Left ventricle myocardium superior (tissue), 1 donor: ENCODE measurements around the gene CTNNA3. TPM values are rescaled to one million over a fixed set of nuclear protein-coding genes. Genes with fewer than 3 reads are reported as not detected.
"Not testable (repeated sequence)": the region's sequence is repeated elsewhere in the genome, so short reads cannot be mapped to it uniquely, and the experiment has no call there.

ENCODE experiments used
- ATAC-seq: fragments of 200-7000 bp; cut with Tn5 transposase; one replicate; pipeline ENCODE4 v1.9.1; 2020; ENCODE audit warnings: mild to moderate bottlenecking, moderate library complexity
- DNase-seq: peaks from one replicate; pipeline ENCODE4 v3.0.0-alpha.2; 2020
- intact Hi-C: fragments of 100-400 bp; cut with micrococcal nuclease; formaldehyde crosslinking; loops from one replicate; pipeline ENCODE4 v1.11.0; 2022
- long read RNA-seq: library from polyadenylated mRNA; unstranded; transcript quantifications from one replicate; pipeline ENCODE4 v2.0.0, GENCODE V29; 2021
- total RNA-seq: library from RNA; stranded (reverse); fragmentation: NEBNext Ultra II Directional; extraction: Animal tissue kit (Norgen Biotek cat#: 25700); gene quantifications from one replicate; pipeline ENCODE4 v1.2.1, GENCODE V29; 2021
- donor health status: DM: no; HTN: yes; CAD: no; lungs with severe emphysema.

The CTNNA3 gene
- 130 TPM for total RNA-seq
- long read RNA-seq, partial matches to known transcripts, result 1 of 21 reads
- long read RNA-seq, other reads (novel, unspliced or antisense), result 20 of 21 reads

GRCh38 chr10:67696029-67696428, at the start of gene CTNNA3:
Gene CTNNA3 (minus strand): TSS chr10:67696195.
- ATAC-seq, result peak; percentile 96
- DNase-seq, result no peak
- intact Hi-C loops, result no loop called here

GRCh38 chr10:67735430-67735829, 39.4 kb upstream of the CTNNA3 start:
- intact Hi-C loops, result no loop called here
- DNase-seq, result no peak
- no peak for ATAC-seq

DNA sequence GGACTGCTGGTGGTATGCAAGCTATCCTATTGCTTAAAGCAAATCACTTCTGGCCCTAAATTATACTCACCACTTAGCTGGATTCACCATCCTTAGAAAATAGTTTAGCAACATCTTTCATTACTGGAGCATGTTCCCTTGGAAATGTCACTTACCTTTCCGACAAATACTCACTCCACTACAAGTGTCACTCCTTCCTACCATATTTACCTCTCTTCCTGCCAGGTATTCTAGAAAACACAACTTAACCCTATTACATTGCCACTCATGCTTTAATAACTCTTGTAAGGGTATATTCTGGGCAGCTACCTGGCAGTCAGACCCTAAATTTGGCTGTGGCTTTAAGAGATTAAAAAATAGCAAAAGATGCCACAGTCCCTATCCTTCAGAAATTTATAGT, 37.5 kb upstream of the CTNNA3 start:
- ATAC-seq, result no peak
- no peak for DNase-seq
- intact Hi-C loops, result no loop called here

DNA sequence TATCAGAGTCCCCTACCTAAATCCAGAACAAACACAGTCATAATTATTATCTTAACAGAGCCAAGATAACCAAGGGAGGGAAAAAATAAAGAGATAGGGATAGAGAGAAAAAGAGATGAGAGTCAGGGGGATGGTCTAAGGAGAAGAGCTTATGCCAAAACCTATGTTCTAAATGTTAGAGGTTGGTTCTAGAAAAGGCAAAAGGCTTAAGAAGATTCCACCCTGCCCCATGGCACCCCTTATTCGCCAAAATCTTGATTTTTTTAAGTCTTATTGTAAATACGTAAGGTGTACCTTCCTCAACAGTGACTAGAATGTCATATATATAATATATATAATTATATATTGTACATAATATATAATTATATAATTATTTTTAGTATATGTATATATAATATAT, 29.6 kb upstream of the CTNNA3 start:
- DNase-seq (no peak), ATAC-seq (no peak)
- intact Hi-C loops, result no loop called here

- ATAC-seq, result no peak
- intact Hi-C loops, result no loop called here
Observed at GRCh38 chr10:67723601-67724000, 27.6 kb upstream of the CTNNA3 start.

DNA sequence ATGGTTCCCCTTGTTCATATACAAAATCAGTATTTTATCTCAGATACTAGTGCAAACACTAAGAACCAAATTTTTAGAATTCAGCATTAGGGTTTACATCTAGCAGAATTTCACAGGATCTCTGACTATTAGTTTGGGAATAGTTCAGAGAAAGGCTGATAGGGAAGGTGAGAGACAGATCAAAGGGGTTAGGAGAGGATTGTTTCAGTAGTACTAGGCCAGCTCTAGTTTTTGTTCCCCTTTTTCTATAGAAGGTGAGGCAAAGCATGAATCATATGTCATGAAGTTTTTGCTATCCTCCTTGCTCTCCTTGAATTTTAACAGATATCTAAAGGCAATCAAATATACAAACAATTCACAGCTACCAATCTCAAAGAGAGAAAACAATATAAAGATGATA, 26.1 kb upstream of the CTNNA3 start:
- no peak for ATAC-seq
- intact Hi-C loops, result no loop called here
- DNase-seq, result no peak

More at GRCh38 chr10:67723601-67724000, 27.6 kb upstream of the CTNNA3 start:
- DNase-seq, result no peak

DNA sequence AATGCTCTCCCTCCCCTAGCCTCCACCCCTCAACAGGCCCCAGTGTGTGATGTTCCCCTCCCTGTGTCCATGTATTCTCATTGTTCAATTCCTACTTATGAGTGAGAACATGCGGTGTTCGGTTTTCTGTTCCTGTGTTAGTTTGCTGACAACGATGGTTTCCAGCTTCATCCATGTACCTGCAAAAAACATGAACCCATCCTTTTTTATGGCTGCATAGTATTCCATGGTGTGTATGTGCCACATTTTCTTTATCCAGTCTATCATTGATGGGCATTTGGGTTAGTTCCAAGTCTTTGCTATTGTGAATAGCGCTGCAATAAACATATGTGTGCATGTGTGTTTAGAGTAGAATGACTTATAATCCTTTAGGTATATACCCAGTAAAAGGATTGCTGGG, 20.5 kb upstream of the CTNNA3 start:
- ATAC-seq, DNase-seq, intact Hi-C loops: not testable (repeated sequence)

GRCh38 chr10:67705921-67706320, 9.9 kb upstream of the CTNNA3 start:
- ATAC-seq (no peak), DNase-seq (no peak)
- intact Hi-C loops, result no loop called here

GRCh38 chr10:67699613-67700270, 3.7 kb upstream of the CTNNA3 start:
- DNase-seq, ATAC-seq, intact Hi-C loops: not testable (repeated sequence)

GRCh38 chr10:67698164-67698563, 2.2 kb upstream of the CTNNA3 start:
- no peak for DNase-seq
- intact Hi-C loops, result no loop called here

DNA sequence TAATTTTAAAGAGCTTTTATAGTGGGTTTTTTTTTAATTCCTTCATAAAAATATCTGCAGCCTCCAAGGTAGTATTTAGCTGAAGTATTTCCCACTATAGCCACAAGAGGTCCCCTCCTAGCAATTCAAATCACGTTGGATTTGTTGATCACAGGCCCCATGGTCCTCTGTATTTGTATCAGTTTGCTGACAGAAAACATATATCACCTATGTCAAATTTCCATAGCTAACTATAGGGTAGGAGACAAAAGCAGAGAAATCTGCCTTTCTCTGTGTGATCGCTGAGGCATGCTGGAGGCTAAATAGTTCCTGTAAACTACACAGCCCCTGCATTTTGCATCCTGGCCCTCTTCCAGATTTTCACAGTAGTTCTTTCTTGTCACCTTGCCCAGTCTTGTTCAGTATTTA, 1.7 kb upstream of the CTNNA3 start:
- no peak for DNase-seq
- ATAC-seq, result peak; percentile 55
- intact Hi-C loops, result no loop called here

More at GRCh38 chr10:67698164-67698563, 2.2 kb upstream of the CTNNA3 start:
- ATAC-seq, result no peak

DNA sequence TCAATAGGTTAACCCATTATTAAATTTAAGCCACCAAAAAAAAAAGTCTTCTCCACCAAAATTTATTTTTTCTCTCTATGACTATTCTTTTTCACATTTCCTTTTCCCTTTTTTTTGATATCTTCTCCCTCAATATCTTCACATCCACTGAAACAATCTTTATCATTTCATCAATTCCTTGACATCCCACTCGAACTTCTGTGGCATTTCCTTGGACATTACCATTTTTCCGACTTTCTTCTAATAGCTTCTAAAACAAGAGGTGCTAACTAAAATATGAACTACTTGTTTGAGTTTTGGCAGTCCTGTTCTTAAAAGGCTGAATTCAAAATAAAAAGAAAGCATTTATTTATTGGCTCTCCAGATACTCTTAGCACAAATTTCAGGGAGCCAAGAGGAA, 684 bp upstream of the CTNNA3 start:
- intact Hi-C loops, result no loop called here
- ATAC-seq, result no peak

GRCh38 chr10:67695555-67695954, 440 bp downstream of the CTNNA3 start:
- intact Hi-C loops, result no loop called here
- peak; percentile 92 for ATAC-seq
- DNase-seq, result no peak

More for the DNA sequence above, 684 bp upstream of the CTNNA3 start:
- DNase-seq, result no peak

DNA sequence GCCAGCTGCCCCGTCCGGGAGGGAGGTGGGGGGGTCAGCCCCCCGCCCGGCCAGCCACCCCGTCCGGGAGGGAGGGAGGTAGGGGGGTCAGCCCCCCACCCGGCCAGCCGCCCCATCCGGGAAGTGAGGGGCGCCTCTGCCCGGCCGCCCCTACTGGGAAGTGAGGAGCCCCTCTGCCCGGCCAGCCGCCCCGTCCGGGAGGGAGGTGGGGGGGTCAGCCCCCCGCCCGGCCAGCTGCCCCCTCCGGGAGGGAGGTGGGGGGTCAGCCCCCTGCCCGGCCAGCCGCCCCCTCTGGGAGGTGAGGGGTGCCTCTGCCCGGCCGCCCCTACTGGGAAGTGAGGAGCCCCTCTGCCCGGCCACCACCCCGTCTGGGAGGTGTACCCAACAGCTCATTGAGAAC, 4.1 kb downstream of the CTNNA3 start:
- DNase-seq, ATAC-seq, intact Hi-C loops: not testable (repeated sequence)

GRCh38 chr10:67690540-67690939, 5.5 kb downstream of the CTNNA3 start:
- ATAC-seq, result peak; percentile 21
- intact Hi-C loops, DNase-seq: not testable (repeated sequence)

DNA sequence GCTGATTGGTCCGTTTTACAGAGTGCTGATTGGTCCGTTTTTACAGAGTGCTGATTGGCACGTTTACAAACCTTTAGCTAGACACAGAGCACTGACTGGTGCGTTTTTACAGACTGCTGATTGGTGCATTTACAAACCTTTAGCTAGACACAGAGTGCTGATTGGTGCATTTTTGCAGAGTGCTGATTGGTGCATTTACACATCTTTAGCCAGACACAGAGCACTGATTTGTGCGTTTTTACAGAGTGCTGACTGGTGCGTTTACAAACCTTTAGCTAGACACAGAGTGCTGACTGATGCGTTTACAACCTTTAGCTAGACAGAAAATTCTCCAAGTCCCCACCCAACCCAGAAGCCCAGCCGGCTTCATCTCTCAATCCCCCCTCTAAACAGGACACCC, 11.9 kb downstream of the CTNNA3 start:
- intact Hi-C loops, DNase-seq, ATAC-seq: not testable (repeated sequence)

DNA sequence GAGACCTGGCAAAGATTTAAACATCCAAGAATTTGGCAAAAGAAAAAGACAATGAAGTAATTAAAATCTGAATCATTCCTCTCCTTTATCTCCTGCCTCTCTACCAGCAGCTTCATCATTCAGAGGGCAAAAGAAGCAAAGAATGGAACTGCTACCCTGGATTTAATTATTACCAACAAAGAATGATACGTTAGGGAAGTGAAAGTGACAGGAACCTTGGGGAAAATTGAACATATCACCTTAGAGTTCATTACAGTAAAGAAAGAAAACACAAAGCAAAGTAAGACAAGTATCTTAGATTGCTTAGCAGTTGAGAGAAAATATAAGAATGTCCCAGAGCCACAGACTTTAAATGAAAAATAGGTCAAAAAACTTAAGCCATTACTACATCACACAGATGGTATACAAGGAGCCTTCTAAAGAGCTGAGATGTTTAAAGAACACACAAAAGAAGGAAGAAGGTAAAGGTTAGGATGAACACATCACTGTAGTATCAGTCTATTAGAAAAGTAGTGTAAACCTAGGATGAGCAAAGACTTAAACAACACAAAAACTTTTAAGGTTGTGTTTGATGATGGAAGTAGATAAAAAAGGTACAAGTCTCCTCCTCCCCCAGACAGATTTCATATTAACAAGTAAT, 17.5 kb downstream of the CTNNA3 start:
- DNase-seq (no peak), ATAC-seq (no peak)
- intact Hi-C loops, result no loop called here

GRCh38 chr10:67676208-67676825, 19.7 kb downstream of the CTNNA3 start:
- DNase-seq, result no peak
- ATAC-seq, result no peak
- intact Hi-C loops, result no loop called here

DNA sequence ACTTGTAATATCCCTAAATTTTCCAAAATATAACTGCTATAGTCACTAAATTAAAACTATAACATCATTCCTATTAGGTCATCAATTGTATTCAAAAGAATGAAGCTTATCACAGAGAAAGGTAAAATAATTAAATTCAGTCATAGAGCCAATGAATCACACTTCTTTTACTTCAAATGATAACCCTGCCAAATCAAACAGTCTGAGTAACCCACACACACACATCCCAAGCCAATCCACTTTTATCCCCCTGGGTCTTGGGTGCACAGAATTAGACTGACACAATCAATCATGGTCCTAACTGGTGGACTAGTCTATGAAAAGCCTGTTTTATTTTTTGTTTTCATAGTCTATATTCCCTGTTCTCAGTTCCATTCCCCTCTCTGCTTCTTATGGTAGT, 25.6 kb downstream of the CTNNA3 start:
- intact Hi-C loops, result no loop called here
- DNase-seq (no peak), ATAC-seq (no peak)

- intact Hi-C loops, result loop anchor here (2.0 kb wide), 1 partner anchor 23 kb away; no protein-coding TSS in a partner anchor
- ATAC-seq (peak; percentile 62), DNase-seq (no peak)
Observed at GRCh38 chr10:67669978-67670377, 26.0 kb downstream of the CTNNA3 start.
